GM21381 (cell line): ENCODE measurements around the gene DNAH10.
"Not testable (repeated sequence)": the region's sequence is repeated elsewhere in the genome, so short reads cannot be mapped to it uniquely, and the experiment has no call there.

Experiments used
- ATAC-seq: cut with Tn5 transposase; IDR thresholded peaks from one replicate; pipeline ENCODE4 v1.9.1; 2021; ENCODE audit warnings: mild to moderate bottlenecking, moderate library complexity; ENCODE audit not compliant: unreplicated experiment

The DNAH10 gene

DNA sequence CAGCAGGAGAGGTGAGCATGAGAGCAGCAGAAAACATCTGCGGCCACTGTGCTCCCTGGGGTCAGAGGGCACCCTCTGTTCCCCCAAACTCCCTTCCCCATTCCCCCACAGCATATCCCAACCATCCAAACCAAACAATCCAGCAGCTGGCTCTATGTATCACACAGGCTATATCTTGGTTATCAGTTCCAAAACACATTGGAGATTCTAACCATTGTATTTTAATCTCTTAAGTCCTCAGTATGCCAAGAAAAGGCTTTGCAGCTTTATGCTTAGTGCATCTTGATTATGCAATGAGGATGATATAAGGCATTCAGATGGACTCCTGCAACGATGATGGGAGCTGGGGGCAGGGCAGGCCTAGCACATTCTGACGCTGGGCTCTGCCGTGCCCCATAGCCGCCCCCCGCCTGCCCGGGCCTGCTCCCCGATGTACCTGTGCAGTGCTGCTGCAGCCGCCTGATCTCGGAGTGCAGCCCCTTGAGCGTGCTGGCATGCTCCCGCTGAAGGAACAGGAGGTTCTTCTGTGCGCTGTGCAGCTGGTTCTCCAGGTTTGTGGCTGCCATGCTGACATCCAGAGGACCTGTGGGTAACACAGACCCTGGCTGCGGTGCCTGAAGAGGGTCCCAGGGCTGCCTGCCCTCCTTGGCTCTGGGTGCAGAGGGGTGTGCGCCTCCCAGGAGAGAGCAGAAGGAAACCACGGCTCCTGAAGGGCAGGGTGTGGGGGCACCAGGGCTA lies 181.0 kb downstream of the DNAH10 start:
- ATAC-seq, result no peak

DNA sequence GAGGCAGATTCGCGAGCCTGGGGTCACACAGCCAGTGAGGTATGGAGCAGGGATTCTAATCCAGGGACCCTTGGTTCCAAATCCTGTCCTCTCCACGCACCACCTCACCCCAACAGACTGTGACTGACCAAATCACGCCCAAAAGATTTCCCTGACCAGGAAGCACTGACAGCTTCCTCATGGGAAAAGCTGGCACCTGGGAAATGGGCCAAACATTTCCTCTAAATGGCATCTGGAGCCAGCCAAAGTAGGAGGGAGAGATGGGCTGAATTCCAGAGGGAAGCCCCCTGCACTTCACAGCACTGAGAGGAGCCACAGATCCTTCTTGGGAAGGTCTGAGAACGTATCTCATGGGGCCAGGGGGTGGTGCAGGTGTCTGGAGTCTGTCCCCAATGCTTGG lies 181.7 kb downstream of the DNAH10 start:
- no peak for ATAC-seq

DNA sequence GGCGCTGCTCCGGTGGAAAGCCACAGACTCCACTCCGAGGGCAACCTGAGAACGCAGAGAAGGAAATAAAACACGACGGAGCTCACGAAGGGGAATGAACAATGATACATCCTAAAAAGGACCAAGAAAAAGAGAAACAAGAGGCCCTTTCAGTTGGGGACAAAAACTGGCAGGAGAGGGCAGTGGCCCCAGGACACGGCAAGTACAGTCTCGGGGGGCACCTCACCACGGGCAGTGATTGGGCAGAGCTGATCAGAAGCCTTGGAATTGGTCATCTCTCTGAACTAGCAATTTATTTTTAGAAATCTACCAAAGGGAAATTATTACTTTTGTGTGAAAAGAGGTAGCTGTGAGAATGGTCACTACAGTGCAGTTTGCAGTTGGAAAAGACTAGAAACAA lies 182.6 kb downstream of the DNAH10 start:
- no peak for ATAC-seq

DNA sequence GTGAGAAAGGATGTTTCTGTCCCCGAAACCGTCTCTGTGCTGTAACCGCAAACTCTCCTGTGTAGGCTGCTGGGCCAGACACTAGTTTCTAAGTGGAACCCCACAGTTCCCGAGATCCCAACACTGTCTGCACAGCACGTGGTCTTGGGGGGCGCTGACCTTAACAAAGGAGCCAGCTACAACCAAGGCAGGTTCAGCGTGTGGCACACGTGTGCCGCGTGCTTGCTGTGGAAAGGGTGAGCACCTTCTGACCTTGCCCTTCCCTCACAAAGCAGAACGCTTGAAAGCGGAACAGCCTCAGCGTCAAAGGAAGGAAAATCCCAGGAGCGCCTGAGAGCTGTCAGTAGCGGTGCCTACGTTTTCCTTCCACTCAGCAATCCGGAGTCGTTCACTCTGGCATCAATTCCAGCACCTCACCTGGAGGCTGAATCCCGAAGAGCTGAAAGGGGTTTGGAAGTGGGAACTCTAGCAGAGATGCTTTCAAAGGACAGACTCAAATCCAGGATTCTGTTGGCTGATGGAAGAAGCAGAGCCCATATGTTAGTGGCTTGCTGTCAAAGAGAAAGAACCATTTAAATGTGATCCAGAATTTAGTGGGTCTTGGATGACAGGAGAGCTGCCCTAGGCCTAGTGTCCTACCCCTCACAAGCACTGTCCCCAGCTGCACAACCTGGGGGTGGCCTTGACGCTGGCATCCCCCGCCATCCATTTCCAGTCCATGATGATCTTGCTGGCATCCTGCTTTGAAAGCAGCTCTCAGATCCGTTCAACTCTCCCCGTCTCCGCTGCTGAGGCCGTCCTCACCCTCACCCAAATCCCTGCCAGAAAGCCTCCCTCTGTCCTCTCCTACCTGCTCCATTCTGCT lies 183.4 kb downstream of the DNAH10 start:
- no peak for ATAC-seq

DNA sequence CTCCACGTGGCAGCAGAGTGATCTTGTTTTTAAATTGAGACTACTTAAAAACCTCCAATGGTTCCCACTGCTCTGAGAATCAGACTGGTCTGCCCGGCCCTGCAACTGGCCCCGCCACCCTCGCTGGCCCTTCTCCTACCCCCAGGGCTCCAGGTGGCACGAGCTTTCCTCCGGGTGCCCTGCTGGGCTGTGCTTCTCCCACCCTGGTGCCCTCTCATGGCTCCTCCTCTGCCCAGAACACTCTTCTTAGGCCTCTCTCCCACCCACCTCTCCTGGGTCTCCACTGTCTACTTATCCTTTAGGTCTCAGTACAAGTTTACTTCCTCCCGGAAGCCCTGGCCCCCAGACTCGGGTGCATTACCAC lies 184.0 kb downstream of the DNAH10 start:
- no peak for ATAC-seq

DNA sequence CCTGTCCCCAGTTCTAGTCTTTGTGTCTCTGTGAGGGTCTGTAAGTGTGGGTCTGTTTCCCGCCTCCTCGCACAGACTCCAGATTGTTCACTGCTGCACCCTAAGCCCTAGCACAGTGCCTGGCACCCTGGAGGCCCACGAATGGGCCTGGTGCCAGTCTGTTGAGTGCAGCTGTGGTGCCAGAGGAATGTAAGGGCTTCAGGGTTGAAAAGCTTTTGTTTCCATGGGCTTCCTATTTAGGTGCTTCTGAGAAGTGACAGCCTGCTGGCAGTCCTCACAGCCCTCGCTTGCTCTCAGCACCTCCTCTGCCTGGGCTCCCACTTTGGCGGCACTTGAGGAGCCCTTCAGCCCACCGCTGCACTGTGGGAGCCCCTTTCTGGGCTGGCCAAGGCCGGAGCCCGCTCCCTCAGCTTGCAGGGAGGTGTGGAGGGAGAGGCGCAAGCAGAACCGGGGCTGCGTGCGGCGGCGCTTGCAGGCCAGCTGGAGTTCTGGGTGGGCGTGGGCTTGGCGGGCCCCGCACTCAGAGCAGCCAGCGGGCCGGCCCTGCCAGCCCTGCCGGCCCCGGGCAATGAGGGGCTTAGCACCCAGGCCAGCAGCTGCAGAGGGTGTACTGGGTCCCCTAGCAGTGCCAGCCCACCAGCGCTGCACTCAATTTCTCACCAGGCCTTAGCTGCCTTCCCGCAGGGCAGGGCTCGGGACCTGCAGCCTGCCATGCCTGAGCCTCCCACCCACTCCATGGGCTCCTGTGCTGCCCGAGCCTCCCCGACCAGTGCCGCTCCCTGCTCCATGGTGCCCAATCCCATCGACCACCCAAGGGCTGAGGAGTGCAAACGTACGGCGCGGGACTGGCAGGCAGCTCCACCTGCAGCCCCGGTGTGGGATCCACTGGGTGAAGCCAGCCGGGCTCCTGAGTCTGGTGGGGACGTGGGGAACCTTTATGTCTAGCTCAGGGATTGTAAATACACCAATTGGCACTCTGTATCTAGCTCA lies 184.7 kb downstream of the DNAH10 start:
- ATAC-seq, result not testable (repeated sequence)

DNA sequence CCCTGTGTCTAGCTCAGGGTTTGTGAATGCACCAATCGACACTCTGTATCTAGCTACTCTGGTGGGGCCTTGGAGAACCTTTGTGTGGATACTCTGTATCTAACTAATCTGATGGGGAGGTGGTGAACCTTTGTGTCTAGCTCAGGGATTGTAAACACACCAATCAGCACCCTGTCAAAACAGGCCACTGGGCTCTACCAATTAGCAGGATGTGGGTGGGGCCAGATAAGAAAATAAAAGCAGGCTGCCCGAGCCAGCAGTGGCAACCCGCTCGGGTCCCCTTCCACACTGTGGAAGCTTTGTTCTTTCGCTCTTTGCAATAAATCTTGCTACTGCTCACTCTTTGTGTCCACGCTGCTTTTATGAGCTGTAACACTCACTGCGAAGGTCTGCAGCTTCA lies 185.4 kb downstream of the DNAH10 start:
- not testable (repeated sequence) for ATAC-seq

DNA sequence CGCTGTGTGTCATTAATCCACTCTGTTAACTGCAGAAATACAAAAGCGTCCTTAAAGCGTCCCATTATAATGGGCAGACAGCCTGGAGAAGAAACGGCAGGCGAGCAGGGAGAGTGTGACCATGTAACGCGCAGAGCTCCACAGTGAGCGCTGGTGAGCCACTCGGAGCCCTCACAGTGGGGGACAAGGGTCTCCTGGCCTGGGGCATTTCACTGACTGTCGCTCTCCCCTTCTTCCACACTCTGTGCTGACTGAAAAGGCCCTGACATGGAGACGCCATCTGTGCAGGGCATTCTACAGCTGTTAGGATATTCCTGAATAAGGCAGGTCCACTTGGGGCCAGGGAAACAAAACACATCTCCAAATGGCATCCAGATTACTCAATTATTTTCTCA lies 186.3 kb downstream of the DNAH10 start:
- no peak for ATAC-seq

DNA sequence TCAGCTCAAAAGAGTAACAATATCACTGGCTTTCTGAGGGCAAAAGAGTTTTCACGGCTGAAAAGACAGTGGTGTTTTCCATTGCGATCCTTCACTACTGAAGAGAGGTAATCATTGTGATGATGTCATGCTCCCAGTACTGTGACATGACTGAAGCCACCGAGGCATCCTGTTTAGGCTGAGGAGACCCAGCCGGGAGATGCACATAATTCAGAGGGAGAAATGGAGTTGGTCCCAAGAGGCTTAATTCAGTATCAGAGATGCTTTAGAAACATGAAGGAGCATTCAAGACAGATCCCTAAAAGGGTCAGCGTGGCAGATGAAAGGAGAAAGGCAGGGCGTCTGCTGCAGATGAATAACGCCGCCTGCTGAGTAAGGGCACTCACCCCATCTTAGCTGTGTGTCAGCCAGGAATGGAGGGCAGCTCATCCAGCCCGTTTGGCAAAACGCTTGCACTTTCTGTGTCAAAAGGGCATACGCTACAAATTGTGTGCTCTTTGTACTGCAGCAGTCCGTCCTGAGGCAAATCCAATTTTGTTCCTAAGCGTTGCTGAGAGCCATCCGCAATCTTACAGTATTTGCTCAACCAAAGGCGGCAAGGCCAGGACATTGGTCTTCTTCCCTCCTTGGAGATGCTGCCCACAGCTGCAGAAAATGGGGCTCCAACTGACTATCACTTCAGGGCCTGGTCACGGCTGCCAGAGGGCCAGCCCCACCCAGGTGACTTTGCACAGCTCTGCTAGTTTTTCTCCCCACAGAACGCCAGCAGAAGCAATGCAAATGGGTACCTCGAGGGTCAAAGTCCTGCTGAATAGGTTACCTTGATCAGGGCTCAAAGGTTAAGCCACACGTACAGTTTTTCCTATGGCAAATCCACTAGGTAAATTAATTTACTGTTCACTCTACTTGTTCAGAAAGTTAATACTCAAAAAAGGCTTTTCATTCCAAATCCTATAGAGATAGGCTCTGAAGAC lies 187.0 kb downstream of the DNAH10 start:
- ATAC-seq, result no peak

DNA sequence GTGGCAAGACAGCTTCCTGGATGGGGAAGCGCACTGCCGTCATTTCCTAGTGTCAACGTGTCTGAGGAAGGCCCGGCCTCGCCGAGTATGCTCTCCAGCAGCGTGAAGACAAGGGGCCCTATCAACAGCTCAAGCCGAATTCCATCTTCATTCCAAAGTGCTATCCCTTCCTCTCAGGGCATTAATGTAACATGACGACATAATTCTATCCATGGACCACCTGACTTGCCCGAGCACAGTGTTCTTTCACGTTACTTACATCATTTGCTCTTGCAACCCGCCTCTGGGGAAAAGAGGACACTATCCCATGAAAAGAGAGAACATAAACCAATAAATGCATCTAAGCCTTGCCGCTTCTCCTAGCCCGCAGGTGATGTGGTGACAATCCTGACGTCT lies 187.7 kb downstream of the DNAH10 start:
- ATAC-seq, result no peak

DNA sequence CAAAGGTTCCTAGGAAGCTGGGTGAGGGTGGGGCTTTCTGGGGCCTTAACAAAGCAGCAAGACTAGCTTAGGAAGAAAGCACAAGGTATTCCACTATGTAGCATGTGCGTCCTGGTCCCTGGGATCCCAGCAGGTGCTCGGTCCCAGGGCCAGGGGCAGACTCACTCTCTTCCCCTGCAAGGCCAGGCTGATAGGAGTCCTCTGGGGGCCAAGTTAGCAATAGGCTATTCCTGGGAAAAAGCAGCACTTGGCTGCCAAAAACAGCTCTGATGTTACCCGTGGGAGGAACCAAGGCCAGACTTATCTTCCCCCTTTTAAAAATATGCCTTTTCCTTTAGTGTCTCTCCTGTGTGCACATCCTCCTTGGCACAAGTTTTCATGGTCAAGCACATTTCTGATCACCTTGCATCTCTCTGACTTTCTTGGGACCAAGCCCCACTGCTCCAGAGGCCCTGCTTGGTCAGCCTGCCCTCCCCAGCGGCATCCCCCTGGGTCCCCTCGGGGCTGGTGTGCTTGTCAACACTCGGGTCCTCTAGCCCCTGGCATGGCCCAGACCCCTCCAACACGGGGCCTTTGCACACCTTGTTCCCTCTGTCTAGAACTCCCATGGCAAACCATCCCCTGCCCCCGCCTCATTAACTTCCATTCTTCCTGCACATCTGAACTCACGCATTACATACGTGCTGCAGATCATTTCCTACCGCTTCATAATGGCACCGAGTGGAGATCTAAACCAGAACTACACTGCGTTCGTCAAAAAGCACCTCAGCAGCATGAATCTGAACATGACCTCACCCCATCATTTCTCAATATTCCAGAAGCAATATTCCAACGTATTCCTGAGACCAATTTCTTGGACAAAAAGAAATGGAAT lies 188.6 kb downstream of the DNAH10 start:
- ATAC-seq, result no peak

DNA sequence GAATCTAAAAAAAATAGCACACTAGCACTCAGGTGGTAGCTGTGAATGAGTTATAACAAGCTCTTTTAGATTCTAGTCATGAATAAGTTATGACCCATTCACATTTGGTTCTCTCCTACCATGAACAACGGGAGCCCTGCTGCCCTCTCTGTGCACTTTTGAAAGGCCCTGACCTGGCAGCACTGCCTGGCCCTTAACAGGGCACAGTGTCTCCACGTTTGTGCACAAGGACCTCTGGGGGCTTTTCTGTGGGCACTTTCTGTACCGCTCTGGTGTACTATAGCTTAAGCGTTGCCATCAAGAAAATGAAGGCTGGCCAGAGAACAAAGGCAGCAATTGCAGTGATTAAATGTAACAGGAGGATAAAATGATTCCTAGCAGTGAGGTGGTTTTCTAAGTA lies 189.4 kb downstream of the DNAH10 start:
- ATAC-seq, result no peak

DNA sequence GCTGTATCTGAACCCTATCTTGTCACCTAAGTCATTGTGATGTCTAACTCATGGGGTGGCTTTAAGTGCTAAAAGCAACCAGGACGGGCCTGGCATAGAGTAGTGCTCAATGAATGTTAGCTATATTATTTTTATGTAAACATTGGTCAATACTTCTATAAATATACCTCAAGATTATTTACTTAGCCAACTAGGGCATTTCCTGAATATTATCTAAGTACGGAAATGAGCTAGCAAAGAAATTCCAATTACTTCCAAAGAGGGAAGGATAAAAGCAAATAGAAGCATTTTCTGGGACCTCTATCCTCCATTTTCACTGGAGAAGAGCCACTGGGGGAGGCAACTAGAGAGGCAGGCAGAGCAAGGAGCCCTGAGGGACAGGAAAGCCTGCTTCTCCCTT lies 189.9 kb downstream of the DNAH10 start:
- no peak for ATAC-seq

DNA sequence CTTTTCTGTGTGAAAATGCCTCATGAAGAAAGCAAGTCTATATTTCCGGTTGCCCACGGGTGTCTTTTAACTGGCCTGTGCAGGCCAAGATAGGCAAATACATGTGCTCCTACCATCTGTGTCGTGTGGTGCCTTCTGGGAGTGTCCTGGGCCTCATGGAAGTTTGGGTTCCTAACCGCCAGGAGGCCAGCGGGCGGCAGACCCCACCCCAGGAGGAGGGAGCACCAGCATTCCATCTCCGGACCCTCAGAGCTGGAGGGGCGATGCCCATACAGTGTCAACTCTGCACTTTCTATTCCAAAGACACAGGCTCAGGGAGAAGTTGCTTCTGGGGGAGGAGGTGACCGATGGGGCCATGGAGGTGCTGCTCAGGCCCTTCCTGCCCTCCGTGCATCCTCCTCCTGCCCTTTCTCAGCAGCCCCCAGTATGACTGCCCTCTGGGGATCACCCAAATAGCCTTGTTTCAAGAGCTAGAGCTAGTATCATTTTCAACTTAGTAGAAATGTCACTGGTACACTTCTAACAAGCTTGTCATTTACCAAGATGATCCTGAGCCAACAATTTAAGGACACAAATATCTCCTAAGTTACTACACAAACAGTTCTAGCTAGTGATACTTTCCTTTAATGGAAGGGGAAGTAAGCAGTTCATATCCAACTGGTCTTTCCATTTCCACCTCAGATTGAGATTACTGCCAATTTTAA lies 192.7 kb downstream of the DNAH10 start:
- ATAC-seq, result no peak

DNA sequence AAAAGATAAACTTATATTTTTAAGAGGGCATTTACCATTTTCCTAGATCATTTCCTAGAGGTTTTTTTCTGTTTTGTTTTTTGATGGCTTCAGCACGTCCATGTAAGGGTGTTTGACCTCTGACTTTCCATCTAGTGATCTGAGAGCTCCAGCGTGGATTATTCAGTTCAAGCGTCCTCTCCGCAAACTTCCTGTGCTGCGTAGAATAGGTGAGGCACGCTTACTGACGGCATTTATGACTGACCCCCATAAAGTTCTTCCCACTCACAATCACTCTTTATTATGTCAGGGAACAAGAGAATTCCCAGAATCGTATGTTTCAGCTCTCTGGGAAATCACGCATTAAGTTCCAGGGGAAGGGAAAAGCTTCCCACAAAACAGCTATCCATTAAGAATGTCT lies 194.1 kb downstream of the DNAH10 start:
- no peak for ATAC-seq

DNA sequence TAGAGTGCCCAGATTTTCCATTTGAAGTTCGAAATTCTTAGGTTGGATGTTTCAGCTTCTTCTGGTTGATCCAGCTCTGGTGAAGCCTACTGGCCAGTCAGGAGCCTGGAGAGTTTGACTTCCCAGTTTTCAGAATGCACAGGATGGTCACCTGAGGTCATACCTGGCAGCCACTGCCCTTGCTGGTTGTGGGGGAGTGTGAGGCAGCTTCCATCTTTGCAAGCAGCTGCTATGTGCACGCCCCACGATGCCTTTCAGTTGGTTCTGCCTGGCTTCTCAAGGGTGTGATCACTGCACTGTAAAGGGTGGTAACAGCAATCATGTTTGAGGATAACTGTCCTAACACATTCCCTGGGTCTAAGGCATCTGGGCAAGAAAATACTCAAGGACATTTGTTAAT lies 195.1 kb downstream of the DNAH10 start:
- no peak for ATAC-seq

DNA sequence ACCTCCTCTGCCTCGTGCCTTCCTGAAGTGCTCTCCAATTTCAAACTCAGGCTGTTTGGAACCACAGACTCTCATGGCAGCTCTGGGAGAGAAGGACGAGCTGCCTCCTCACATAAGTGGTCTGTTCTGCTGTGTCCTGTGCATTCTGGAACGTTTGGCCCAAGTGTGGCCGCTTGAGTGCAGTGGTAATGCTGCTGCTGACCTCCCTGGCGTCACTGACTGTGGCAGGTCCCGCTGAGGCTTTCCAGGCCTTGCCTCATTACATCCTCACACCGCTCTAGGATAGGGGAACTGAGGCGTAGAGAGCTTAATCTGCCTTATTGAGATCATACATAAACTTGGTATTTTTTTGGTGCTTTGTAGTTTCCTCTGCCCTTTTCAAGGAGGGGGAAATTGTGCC lies 196.4 kb downstream of the DNAH10 start:
- no peak for ATAC-seq

DNA sequence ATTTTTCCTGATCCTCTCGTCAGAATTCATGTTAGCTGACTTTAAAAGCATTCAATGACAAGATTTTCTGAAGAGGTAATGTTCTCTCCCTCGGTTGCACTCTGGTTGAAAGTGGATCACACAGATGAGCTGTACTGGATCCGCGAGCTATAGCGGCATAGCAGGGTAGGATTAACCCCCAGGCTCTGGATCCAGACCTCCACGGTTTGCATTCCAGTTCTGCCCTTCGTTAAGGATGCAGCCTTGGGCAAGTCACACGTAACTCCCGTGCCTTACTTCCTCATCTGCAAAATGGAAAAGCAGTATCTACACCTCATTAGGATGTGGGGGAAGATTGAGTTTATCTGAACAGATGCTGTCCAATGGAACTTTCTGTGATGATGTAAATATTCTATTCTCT lies 196.8 kb downstream of the DNAH10 start:
- no peak for ATAC-seq
